ENCODE data around the gene TTC12. TPM values are rescaled to one million over a fixed set of nuclear protein-coding genes. Genes with fewer than 3 reads are reported as not detected.

TTC12 gene
- total RNA-seq, 1 donor from 2014 or later, result 11.1 TPM

DNA sequence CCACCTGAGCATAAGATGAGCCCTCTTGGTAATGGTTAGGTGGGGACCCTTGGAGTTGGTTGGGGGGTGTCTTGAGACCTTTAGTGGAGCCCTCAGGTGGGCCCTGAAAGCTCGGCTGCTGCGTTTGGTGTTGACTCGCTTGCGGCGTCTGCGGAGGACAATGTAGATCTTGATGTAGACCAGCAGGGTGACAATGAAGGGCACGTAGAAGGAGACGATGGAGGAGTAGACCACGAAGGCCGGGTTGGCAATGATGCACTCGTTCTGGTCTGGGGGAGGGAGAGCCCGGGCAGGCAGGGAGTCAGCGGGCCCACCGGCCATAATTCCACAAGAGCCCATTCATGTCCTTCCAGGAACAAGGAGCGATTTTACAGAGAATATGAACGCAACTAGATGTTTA lies 101.0 kb downstream of the TTC12 start:
- Mint-ChIP-seq H3K4me1 (ENCODE audit: unreplicated experiment) (peaks cover 2% of the 10 kb centered on the region), H3K27me3 (ENCODE audit: unreplicated experiment) (no peaks in the 10 kb centered on the region), H3K27ac (ENCODE audit: unreplicated experiment) (no peak overlapping the region), H3K36me3 (ENCODE audit: low read depth, unreplicated experiment) (no peaks in the 10 kb centered on the region), H3K4me3 (ENCODE audit: unreplicated experiment) (no peak overlapping the region), H3K9me3 (ENCODE audit: unreplicated experiment) (no peaks in the 10 kb centered on the region)
- no peak for TF ChIP-seq CTCF (IDR thresholded peaks at IDR 0.05; ENCODE audit: unreplicated experiment)
- no peak for DNase-seq (ENCODE audit: low spot score)

Other genes with a start within 250 kb of the TTC12 start
- gene ANKK1, start 73.2 kb downstream of the TTC12 start, total RNA-seq (ENCODE audit: unreplicated experiment), result 0.18 TPM
- gene DRD2, start 160.8 kb downstream of the TTC12 start, total RNA-seq (ENCODE audit: unreplicated experiment), result 1.3 TPM

Data from endothelial cell (in vitro differentiated cells).